Nephron (organoid): ENCODE results near the gene NXPE4.
"Not testable (repeated sequence)": the region's sequence is repeated elsewhere in the genome, so short reads cannot be mapped to it uniquely, and the experiment has no call there.

Experiments used
- H3K27ac Mint-ChIP-seq, 3 experiments: 2 replicates each; pipeline ENCODE4 v1.8.0; 2020; ENCODE audit warnings: mixed read lengths in 3 of 3, mild to moderate bottlenecking in 2 of 3, moderate library complexity in 1 of 3
- H3K27me3 Mint-ChIP-seq: 2 replicates; pipeline ENCODE4 v1.8.0; 2021; ENCODE audit warnings: low read depth, mild to moderate bottlenecking, moderate library complexity, mixed read lengths
- H3K36me3 Mint-ChIP-seq: 2 replicates; pipeline ENCODE4 v1.8.0; 2020; ENCODE audit warnings: low read depth, mixed read lengths
- H3K4me1 Mint-ChIP-seq: 2 replicates; pipeline ENCODE4 v1.8.0; 2020; ENCODE audit warnings: mixed read lengths
- H3K4me3 Mint-ChIP-seq, 3 experiments: 2 replicates each; pipeline ENCODE4 v1.8.0; 2020; ENCODE audit warnings: mild to moderate bottlenecking in 3 of 3, mixed read lengths in 3 of 3, moderate library complexity in 2 of 3
- H3K9me3 Mint-ChIP-seq: 2 replicates; pipeline ENCODE4 v1.8.0; 2020; ENCODE audit warnings: mixed read lengths
- CTCF ChIP-seq, 3 experiments: fragments of 200-600 bp; sonication (generic); IDR thresholded peaks; one replicate each; pipeline ENCODE4 v1.5.0; 2021; ENCODE audit warnings: antibody characterized with exemption in 3 of 3; ENCODE audit not compliant: unreplicated experiment in 3 of 3

Gene NXPE4

GRCh38 chr11:114595571-114595970, at the start of gene NXPE4:
Gene NXPE4 (minus strand): TSS chr11:114595786. CDS start chr11:114594759, 1,027 bp downstream.
- Mint-ChIP-seq H3K36me3 (no peaks in the 10 kb centered on the region), H3K4me1 (no peaks in the 10 kb centered on the region), H3K27ac (no peak within 1 kb of the TSS), H3K9me3 (no peaks in the 10 kb centered on the region), H3K4me3 (no peak within 1 kb of the TSS), H3K27me3 (peaks cover 3% of the 10 kb centered on the region)
- no peak for TF ChIP-seq CTCF (IDR thresholded peaks at IDR 0.05; ENCODE audit: unreplicated experiment in 3 of 3)

GRCh38 chr11:114639440-114639839, 43.9 kb upstream of the NXPE4 start:
- not testable (repeated sequence) for H3K9me3 Mint-ChIP-seq, H3K4me3 Mint-ChIP-seq, H3K4me1 Mint-ChIP-seq, H3K27ac Mint-ChIP-seq, H3K27me3 Mint-ChIP-seq, H3K36me3 Mint-ChIP-seq

- peaks cover 14% of the 10 kb centered on the region for H3K9me3 Mint-ChIP-seq
These were observed 35.9 kb upstream of the NXPE4 start for GRCh38 chr11:114631445-114631965.

GRCh38 chr11:114625294-114625693, 29.7 kb upstream of the NXPE4 start:
- Mint-ChIP-seq H3K27ac (no peak overlapping the region), H3K27me3 (no peaks in the 10 kb centered on the region), H3K9me3 (peaks cover 45% of the 10 kb centered on the region), H3K36me3 (no peaks in the 10 kb centered on the region), H3K4me3 (no peak overlapping the region), H3K4me1 (no peaks in the 10 kb centered on the region)
- no peak for TF ChIP-seq CTCF (IDR thresholded peaks at IDR 0.05; ENCODE audit: unreplicated experiment in 3 of 3)

More at GRCh38 chr11:114631445-114631965, 35.9 kb upstream of the NXPE4 start:
- not testable (repeated sequence) for H3K27ac Mint-ChIP-seq, H3K4me1 Mint-ChIP-seq, H3K4me3 Mint-ChIP-seq, H3K36me3 Mint-ChIP-seq, H3K27me3 Mint-ChIP-seq

GRCh38 chr11:114624455-114625207, 29.0 kb upstream of the NXPE4 start:
- Mint-ChIP-seq H3K27me3 (no peaks in the 10 kb centered on the region), H3K9me3 (peaks cover 44% of the 10 kb centered on the region), H3K4me3 (no peak overlapping the region), H3K4me1 (no peaks in the 10 kb centered on the region), H3K36me3 (no peaks in the 10 kb centered on the region), H3K27ac (no peak overlapping the region)
- no peak for TF ChIP-seq CTCF (IDR thresholded peaks at IDR 0.05; ENCODE audit: unreplicated experiment in 3 of 3)

- H3K36me3 Mint-ChIP-seq, result no peaks in the 10 kb centered on the region
- no peaks in the 10 kb centered on the region for H3K27me3 Mint-ChIP-seq
- H3K9me3 Mint-ChIP-seq, result peaks cover 49% of the 10 kb centered on the region
- no peaks in the 10 kb centered on the region for H3K4me1 Mint-ChIP-seq
- no peak overlapping the region for H3K4me3 Mint-ChIP-seq
- no peak overlapping the region for H3K27ac Mint-ChIP-seq
- no peak for TF ChIP-seq CTCF (IDR thresholded peaks at IDR 0.05; ENCODE audit: unreplicated experiment in 3 of 3)
These were observed 28.1 kb upstream of the NXPE4 start for GRCh38 chr11:114623720-114624119.

- Mint-ChIP-seq H3K27ac (no peak overlapping the region), H3K4me3 (no peak overlapping the region), H3K36me3 (no peaks in the 10 kb centered on the region), H3K4me1 (no peaks in the 10 kb centered on the region), H3K9me3 (peaks cover 48% of the 10 kb centered on the region), H3K27me3 (no peaks in the 10 kb centered on the region)
- no peak for TF ChIP-seq CTCF (IDR thresholded peaks at IDR 0.05; ENCODE audit: unreplicated experiment in 3 of 3)
These were observed 27.3 kb upstream of the NXPE4 start for GRCh38 chr11:114622858-114623257.
